SJCRH30 (cell line): ENCODE measurements around the gene MROH2A. TPM values are rescaled to one million over a fixed set of nuclear protein-coding genes. Genes with fewer than 3 reads are reported as not detected.

Experiments used
- DNase-seq, 2 experiments: peaks; one replicate each; pipeline ENCODE4 v3.0.0-alpha.2; 2015 to 2020
- H3K27ac ChIP-seq: fragments of 250-450 bp; sonication (Bioruptor Pico); 2 replicates; pipeline ENCODE4 v1.5.1; 2020; ENCODE audit warnings: mild to moderate bottlenecking, moderate library complexity
- H3K27me3 ChIP-seq: fragments of 250-450 bp; sonication (Bioruptor Pico); 2 replicates; pipeline ENCODE4 v1.5.1; 2020; ENCODE audit warnings: mild to moderate bottlenecking, moderate library complexity
- H3K36me3 ChIP-seq: fragments of 250-450 bp; sonication (Bioruptor Pico); 2 replicates; pipeline ENCODE4 v1.5.1; 2020; ENCODE audit warnings: mild to moderate bottlenecking, moderate library complexity
- H3K4me1 ChIP-seq: fragments of 250-450 bp; sonication (Bioruptor Pico); 2 replicates; pipeline ENCODE4 v1.5.1; 2020; ENCODE audit warnings: mild to moderate bottlenecking, moderate library complexity
- H3K4me3 ChIP-seq: fragments of 250-450 bp; sonication (Bioruptor Pico); 2 replicates; pipeline ENCODE4 v1.5.1; 2020; ENCODE audit warnings: mild to moderate bottlenecking, moderate library complexity
- H3K9me3 ChIP-seq: fragments of 250-450 bp; sonication (Bioruptor Pico); replicated peaks from 2 replicates; pipeline ENCODE4 v1.5.1; 2020; ENCODE audit warnings: mild to moderate bottlenecking, moderate library complexity
- total RNA-seq: library from RNA; depleted of rRNA; stranded (reverse); fragments of >200 nt; shearing (Covaris generic); gene quantifications from 2 replicates; pipeline ENCODE4 v1.2.3, GENCODE V29; 2014

The MROH2A gene
- total RNA-seq, 1 experiment from 2014 or later: not detected

GRCh38 chr2:233815861-233816260 is 37.7 kb downstream of the MROH2A start:
- H3K4me1 ChIP-seq: peaks cover 3% of the 10 kb centered on the region; the same call in 1 of the 2 replicates
- DNase-seq: no peak
- H3K27ac ChIP-seq: no peak overlapping the region
- no peaks in the 10 kb centered on the region for H3K9me3 ChIP-seq
- no peak overlapping the region for H3K4me3 ChIP-seq
- no peaks in the 10 kb centered on the region; the same call in 1 of the 2 replicates for H3K27me3 ChIP-seq
- no peaks in the 10 kb centered on the region for H3K36me3 ChIP-seq

DNA sequence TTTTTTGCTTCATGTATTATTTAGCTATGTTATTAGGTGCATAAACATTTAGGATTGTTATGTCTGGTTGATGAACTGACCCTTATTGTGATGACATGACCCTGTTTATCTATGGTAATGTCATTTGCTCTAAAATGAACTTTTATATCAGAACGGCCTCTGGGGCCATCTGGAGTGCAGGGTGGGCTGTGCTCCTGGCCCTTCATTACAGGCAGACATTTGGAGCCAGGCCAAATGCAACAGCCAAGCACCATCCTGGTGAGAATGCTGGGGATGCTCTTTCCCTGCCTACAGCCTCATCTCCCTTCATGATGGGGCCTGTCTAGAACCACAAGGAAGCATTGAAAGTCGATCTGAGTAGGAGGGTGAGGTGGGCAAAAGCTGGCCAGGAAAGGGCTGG is 38.2 kb downstream of the MROH2A start:
- H3K9me3 ChIP-seq: no peaks in the 10 kb centered on the region
- H3K27me3 ChIP-seq: no peaks in the 10 kb centered on the region; the same call in 1 of the 2 replicates
- H3K4me1 ChIP-seq: peaks cover 3% of the 10 kb centered on the region; the same call in 1 of the 2 replicates
- H3K27ac ChIP-seq: no peak overlapping the region
- DNase-seq: peak in 1 of 2 experiments; percentile 21
- no peaks in the 10 kb centered on the region for H3K36me3 ChIP-seq
- H3K4me3 ChIP-seq: no peak overlapping the region

GRCh38 chr2:233816771-233817170 is 38.6 kb downstream of the MROH2A start:
- no peaks in the 10 kb centered on the region for H3K9me3 ChIP-seq
- H3K4me3 ChIP-seq: no peak overlapping the region
- no peak overlapping the region for H3K27ac ChIP-seq
- DNase-seq: no peak
- H3K4me1 ChIP-seq: peaks cover 3% of the 10 kb centered on the region; the same call in 1 of the 2 replicates
- no peaks in the 10 kb centered on the region; the same call in none of the 2 replicates for H3K27me3 ChIP-seq
- H3K36me3 ChIP-seq: no peaks in the 10 kb centered on the region

DNA sequence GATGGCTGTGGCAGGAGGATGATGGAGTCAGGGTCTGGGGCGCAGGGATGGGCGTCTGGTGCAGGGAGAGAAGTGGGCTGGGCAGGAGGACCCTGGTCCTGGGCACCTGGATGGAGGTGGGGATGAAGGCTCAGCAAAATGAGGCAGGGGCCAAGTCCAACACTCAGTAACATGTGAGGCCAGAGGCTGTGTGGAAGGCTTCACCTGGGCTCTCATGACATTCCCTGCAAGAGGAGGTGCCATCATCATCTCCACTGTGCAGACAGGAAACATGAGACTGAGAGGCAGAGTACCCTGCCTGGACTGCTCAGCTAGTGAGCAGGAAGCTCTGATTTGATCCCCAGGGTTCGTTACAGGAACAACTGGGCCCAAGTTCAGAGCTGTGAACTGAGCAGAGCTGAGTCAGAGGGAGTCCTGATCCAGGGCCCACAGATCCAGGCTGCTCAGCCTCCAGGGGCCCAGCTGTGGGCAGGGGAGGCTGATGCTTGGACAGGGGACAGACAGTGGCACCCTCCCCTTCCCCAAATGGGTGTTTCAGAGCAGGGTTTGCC is 39.3 kb downstream of the MROH2A start:
- H3K27me3 ChIP-seq: no peaks in the 10 kb centered on the region; the same call in none of the 2 replicates
- no peaks in the 10 kb centered on the region for H3K9me3 ChIP-seq
- no peak overlapping the region for H3K27ac ChIP-seq
- H3K4me3 ChIP-seq: no peak overlapping the region
- peaks cover 3% of the 10 kb centered on the region; the same call in 1 of the 2 replicates for H3K4me1 ChIP-seq
- no peak for DNase-seq
- H3K36me3 ChIP-seq: no peaks in the 10 kb centered on the region

DNA sequence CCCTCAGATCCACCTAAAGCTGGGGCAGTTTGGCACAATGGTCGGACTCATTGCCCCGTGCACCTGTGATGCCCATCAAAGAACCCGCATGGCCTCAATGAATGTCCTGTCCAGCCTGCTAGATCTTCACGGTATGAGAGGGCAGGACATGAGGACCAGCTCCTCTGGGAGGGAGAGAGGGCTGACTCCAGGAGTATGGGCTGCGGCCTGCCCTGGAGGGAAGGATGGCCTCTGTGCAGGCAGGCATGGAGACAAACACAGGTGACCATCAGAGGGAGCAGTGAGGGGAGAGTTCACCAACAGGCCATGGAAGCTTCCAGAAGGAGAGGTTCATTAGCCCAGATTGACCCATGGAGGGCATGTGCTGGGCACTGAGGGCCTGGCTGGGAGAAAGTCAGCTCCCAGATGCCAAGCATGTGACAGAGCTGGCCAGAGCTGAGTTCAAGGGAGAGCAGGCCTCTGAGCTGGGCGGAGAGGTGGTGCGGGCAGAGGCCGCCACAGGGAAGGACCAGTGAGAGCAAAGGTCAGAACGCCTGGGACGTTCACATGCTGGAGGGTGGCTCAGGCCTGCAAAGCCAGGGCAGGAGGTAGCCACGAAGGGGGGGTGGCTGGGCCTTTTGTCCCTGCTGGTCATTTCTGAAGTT is 40.0 kb downstream of the MROH2A start:
- Histone ChIP-seq H3K9me3 (no peaks in the 10 kb centered on the region), H3K36me3 (no peaks in the 10 kb centered on the region), H3K27ac (no peak overlapping the region), H3K27me3 (no peaks in the 10 kb centered on the region; the same call in none of the 2 replicates), H3K4me3 (no peak overlapping the region), H3K4me1 (peaks cover 3% of the 10 kb centered on the region; the same call in 1 of the 2 replicates)
- no peak for DNase-seq

DNA sequence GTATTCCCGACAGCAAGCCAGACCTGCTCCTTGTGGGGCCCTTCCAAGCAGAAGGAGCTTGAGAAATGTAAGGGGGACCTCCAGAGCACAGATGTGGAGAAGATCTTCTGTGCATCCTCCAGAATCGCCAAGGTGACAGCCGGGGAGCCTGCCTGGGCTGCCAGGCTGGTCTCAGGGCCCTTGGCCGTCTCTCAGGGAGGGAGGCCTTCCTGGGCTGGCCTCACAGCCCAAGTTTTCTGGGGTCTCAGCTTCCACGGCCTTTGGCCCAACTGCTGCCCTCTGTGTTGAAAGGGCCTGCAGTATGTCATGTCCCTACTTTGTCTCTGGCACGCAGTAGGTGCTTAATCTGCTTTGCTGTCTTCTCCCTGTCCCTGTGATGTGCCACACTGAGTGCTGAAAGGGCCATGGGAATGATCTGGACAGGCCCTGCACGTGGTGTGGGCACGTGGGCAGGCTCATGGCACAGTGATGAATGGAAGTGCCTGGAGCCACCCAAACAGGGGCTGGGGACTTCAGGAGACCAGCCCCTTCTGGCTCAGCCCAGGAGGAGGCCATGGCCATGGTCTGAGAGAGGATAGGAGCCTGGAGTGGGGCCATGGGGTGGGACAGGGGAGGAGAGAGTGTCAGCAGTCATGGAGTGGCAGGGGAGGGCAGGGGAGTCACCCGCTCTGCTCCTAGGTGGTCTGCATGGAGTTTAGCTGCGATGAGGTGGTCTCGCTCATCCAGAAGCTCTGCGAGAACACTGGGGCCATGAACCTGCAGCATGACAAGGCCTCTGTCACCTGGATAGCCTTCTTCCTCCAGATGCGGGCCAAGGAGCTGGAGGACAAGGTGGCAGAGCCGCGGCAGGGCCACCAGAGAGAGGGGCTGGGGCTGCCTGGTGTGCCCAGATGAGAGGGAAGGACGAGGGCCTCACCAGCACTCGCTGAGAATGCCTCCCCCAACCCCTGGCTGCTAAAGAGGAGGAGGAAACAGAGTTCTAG is 40.8 kb downstream of the MROH2A start:
- no peak overlapping the region for H3K4me3 ChIP-seq
- peaks cover 3% of the 10 kb centered on the region; the same call in 1 of the 2 replicates for H3K4me1 ChIP-seq
- DNase-seq: no peak
- H3K36me3 ChIP-seq: no peaks in the 10 kb centered on the region
- no peaks in the 10 kb centered on the region for H3K9me3 ChIP-seq
- no peak overlapping the region for H3K27ac ChIP-seq
- no peaks in the 10 kb centered on the region; the same call in none of the 2 replicates for H3K27me3 ChIP-seq

DNA sequence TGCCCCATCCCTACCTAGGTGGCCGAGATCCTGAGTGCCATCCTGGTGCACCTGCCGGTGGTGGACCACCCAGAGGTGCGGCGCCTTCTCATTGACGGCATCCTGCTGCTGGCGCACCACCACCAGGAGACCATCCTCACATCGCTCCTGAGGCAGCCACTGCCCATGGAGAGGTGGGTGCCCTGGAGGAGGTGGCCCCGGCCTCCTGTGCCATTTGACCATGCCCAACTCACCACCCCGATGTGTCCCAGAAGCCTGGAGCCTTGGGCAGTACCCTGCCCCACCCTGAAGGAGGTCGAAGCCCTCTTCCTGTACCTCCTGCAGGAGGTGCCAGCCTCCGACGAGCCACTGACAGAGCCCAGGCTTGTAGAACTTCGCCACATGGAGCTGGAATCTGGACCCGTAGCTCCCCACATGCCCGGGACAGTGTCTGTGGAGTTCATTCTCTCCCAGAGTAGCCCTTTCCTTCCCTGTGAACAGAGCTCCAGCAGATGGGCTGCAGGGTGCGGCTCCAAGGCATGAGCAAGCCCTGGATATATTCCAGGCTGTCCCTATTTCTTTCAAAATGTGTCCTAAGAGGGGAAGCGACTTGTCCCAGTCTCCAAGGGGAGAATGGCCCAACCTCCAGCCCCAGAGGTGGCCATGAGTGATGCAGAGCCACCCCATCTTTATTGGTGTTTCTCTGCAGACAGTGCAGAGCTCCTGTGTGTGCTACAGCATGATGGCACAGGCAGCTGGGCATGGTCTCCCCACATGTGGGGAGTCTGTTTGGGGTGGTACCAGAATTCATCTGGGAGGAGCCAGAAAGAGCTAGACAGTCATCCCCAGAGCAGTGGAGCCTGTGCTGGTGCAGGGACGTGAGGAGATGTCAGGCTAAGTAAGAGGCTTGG is 42.0 kb downstream of the MROH2A start:
- H3K27me3 ChIP-seq: no peaks in the 10 kb centered on the region; the same call in none of the 2 replicates

GRCh38 chr2:233820774-233821105 is 42.6 kb downstream of the MROH2A start:
- Histone ChIP-seq H3K4me1 (peaks cover 3% of the 10 kb centered on the region; the same call in 1 of the 2 replicates), H3K9me3 (no peaks in the 10 kb centered on the region), H3K27ac (no peak overlapping the region), H3K4me3 (no peak overlapping the region), H3K36me3 (no peaks in the 10 kb centered on the region), H3K27me3 (no peaks in the 10 kb centered on the region; the same call in none of the 2 replicates)
- no peak for DNase-seq

More for the DNA sequence above, 42.0 kb downstream of the MROH2A start:
- DNase-seq: no peak
- no peaks in the 10 kb centered on the region for H3K9me3 ChIP-seq
- H3K36me3 ChIP-seq: no peaks in the 10 kb centered on the region
- no peak overlapping the region for H3K27ac ChIP-seq
- H3K4me3 ChIP-seq: no peak overlapping the region
- peaks cover 3% of the 10 kb centered on the region; the same call in 1 of the 2 replicates for H3K4me1 ChIP-seq

DNA sequence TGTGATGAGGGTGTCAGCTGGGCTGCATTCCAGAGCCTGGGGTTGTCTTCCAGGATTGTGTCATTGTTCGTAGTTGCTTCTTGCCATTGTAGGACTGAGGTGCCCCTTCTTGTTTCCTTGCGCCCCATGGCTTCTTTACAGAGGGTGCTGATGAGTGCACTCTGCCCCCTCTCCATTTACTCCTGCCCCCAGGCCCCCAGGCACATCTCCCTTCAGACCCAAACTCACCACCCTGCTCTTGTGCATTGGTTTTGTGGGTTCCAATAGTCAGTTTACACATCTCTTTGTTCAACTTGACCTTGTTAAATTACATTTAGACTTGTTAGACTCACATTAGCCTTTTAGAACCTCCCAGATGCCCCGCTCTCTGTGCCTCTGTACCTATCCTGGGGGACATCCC is 43.1 kb downstream of the MROH2A start:
- no peaks in the 10 kb centered on the region for H3K9me3 ChIP-seq
- no peak overlapping the region for H3K4me3 ChIP-seq
- H3K27me3 ChIP-seq: no peaks in the 10 kb centered on the region; the same call in 1 of the 2 replicates
- H3K36me3 ChIP-seq: no peaks in the 10 kb centered on the region
- H3K27ac ChIP-seq: no peak overlapping the region
- DNase-seq: no peak
- peaks cover 3% of the 10 kb centered on the region; the same call in 1 of the 2 replicates for H3K4me1 ChIP-seq

GRCh38 chr2:233821709-233822100 is 43.6 kb downstream of the MROH2A start:
- no peak for DNase-seq
- Histone ChIP-seq H3K27ac (no peak overlapping the region), H3K36me3 (no peaks in the 10 kb centered on the region), H3K9me3 (no peaks in the 10 kb centered on the region), H3K4me1 (no peaks in the 10 kb centered on the region; the same call in 1 of the 2 replicates), H3K27me3 (no peaks in the 10 kb centered on the region; the same call in 1 of the 2 replicates), H3K4me3 (no peak overlapping the region)

GRCh38 chr2:233822101-233822771 is 44.1 kb downstream of the MROH2A start:
- Histone ChIP-seq H3K4me3 (no peak overlapping the region), H3K36me3 (no peaks in the 10 kb centered on the region), H3K9me3 (no peaks in the 10 kb centered on the region), H3K27ac (no peak overlapping the region), H3K27me3 (no peaks in the 10 kb centered on the region; the same call in 1 of the 2 replicates), H3K4me1 (no peaks in the 10 kb centered on the region)
- no peak for DNase-seq

- DNase-seq: no peak
- no peaks in the 10 kb centered on the region for H3K4me1 ChIP-seq
- H3K4me3 ChIP-seq: no peak overlapping the region
- H3K27me3 ChIP-seq: no peaks in the 10 kb centered on the region; the same call in 1 of the 2 replicates
- H3K36me3 ChIP-seq: no peaks in the 10 kb centered on the region
- H3K9me3 ChIP-seq: no peaks in the 10 kb centered on the region
- no peak overlapping the region for H3K27ac ChIP-seq
Measured at GRCh38 chr2:233822781-233823730, 44.9 kb downstream of the MROH2A start.
